Measurements from ENCODE around the gene GPM6B.

Gene GPM6B, protein sequence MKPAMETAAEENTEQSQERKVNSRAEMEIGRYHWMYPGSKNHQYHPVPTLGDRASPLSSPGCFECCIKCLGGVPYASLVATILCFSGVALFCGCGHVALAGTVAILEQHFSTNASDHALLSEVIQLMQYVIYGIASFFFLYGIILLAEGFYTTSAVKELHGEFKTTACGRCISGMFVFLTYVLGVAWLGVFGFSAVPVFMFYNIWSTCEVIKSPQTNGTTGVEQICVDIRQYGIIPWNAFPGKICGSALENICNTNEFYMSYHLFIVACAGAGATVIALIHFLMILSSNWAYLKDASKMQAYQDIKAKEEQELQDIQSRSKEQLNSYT
- 0 to 0.13 reads per million in 2 donors for total RNA-seq

DNA sequence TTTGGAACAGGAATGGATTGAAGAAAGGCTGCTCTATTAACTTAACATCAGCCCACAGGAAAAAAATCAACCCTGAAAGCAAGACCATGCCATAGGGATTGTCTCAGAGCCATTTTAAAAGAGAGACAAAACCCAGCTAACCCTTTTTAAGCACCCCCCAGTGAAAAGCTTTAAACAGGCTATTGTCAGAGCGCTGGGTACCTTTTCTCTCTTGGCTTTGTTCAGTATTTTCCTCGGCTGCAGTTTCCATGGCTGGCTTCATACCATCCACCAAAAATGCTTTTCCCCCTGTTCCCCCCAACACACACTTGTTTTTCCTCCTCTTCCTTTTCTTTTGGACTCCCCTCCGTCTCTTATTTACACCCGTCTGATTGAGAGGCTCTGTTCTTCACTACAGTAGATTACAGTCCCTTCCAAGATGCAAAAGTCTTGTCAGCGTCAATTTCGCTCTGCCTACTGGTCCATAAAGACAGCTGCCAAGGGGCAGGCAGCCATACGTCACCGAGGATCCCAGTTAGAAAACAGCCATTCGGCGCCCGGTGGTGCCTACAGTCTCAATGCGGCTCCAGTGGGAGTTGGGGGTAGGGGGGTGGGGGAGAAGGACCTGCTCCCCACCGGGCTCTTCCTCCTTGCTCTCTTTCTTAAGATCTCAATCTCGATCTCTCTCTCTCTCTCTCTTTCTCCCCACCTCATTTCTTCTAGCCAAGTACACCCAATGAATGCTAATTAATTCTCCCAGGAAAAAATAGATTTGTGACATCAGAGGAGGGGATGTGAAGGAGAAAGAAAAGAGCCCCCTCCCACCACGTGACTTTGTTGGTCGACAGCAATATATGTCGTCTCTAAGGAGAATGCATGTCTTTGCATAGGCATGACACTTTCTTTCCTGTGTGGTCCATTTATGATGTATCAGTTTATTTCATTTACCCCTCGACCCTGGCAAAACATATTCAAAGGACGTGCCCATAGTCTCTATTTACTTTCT, at the start of gene GPM6B:
TSS of gene GPM6B (minus strand) at position 451 of the 985 bp plus-strand sequence. CDS start at position 262, 189 bp downstream.
- DNase-seq = no peak

DNA sequence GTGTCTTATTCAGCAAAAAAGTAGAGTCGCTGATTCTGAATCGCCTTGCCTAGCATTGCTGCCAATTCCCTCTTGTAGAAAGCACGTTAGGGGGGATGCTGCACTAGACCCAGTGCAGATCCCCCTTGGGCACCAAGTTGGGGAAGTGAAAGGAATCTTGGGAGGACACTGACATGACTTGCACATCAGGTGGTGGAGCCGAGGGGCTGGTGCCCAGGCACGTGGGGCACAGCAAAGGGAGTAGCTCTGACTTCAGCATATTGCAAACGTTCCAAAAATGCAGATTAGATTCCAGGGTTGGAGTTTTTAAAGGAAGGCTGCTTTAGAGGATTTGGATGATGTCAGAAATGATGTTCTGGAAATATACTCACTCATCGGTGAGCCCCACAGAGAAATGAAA, 47.4 kb upstream of the GPM6B start:
- no peak for DNase-seq

GRCh38 chrX:13863324-13863723, 46.4 kb upstream of the GPM6B start:
- DNase-seq = no peak

DNA sequence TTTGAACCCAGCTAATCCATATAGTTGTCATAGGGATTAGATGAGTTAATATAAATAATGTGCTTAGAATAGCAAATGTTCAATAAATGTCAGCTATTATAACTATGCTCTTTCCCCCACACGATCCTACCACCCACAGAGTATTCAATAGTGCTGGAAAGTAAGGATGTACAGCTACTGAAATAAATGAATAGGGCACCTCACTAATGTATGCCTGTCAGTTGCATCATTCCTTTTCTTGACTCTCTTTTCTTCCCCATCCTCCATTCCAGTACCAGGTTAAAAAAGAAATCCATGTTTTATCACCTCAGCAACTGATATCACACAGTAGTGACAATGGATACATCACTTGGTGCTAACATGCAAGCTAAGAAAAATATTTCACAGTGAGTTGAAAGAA, 42.8 kb upstream of the GPM6B start:
- no peak for DNase-seq

DNA sequence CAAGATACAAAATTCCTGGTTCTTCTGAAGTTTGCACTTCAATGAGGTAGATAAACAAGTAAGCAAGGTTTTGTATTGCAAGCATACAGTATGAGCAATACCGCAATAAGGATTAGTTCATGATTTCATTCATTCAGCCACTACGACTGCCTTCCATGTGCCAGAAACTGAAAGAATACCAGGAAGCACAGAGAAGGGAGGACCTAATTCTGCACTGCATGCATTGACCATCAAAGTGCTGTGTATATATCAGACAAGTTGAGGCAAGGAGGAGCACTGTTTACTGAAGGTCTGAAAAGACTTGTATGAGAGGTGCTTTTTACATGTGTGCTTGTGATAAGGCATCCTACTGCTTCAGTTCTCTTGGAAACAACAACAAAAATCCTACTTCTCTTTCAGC, 40.9 kb upstream of the GPM6B start:
- DNase-seq = no peak

DNA sequence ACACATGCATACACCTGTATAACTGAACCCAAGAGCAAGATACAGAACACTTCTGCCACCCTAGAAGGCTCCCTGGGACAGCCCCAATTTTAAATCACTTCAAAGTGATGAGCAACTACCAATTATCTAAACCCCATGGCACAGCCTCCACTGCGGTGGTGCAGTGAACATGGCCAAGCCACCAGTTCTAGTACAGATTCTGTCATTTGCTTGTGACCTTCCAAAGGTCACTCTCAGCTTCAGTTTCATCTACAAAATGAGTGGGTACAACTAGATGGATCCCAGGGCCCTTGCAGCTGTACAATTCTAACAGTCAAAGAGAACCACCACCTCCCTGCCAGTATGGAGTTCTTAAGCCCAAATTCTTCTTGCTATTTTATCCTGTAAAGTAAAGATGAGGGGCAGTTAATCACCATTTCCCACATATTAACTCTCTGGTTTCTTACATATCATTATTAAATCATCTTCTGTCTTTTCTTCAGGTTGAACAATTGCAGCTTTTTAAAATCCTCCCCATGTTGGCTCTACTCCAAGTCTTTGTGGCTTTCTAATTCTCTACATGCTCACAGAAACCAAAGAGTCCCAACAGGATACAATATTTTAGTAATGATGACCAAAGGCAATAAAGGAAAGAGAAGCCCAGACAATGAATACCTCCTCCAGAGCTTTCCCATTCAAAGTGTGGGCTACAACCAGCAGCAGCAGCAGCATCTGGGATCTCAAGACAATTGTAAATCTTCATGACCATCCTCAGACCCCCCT, 39.0 kb upstream of the GPM6B start:
- DNase-seq = no peak

DNA sequence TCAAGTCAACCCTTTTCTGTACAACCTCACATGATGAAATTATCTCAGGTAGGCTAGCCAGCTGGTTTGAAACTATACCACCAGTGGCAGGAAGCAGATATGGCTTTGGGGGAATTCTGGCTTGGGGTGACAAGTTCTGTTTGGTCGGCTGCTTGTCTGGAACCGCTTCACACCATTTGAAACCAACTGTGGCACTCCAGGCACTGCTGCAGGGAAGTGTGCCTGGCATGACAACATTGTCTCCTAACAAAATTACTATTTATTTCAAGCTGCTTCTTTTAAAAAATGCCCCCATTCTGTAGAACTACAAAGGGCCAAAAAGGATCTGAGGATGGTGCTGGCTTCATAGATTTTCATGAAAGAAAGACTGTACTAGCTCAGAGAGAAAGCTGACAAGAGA, 37.1 kb upstream of the GPM6B start:
- no peak for DNase-seq

- DNase-seq = no peak
Observed at GRCh38 chrX:13852001-13852695, 35.3 kb upstream of the GPM6B start.

DNA sequence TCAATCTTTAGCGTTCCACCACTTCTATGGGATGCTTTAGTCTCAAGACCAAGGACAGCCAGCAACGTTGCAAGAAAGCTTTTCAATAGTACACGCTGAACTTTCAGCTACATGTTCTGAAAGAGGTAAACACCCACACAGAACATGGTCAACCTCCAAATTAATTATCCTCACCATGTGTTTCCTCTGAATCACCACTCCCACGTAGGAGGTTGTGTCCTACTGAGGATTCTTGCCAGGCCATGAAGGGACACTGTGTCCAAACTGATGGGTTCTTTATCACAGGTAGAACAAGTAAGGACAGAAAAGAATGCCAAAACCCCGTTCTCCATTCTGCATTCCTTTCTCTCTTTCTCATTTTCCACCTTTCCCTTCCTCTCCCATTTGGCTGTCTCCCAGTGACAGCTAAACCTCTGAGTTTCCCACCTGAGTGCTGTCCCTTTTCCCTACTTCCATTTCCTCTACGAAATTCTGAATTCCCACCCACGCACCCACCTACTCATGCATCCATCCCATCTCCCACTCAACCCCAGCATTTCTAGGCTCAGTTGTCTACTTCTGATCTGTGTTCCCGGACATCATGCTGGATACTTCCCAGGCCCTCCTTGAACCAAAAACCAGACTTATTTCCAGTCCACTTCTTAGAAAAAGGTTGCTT, 29.0 kb upstream of the GPM6B start:
- DNase-seq = no peak

GRCh38 chrX:13843150-13843721, 26.3 kb upstream of the GPM6B start:
- no peak for DNase-seq

- DNase-seq = no peak
Observed at GRCh38 chrX:13840121-13840520, 23.2 kb upstream of the GPM6B start.

DNA sequence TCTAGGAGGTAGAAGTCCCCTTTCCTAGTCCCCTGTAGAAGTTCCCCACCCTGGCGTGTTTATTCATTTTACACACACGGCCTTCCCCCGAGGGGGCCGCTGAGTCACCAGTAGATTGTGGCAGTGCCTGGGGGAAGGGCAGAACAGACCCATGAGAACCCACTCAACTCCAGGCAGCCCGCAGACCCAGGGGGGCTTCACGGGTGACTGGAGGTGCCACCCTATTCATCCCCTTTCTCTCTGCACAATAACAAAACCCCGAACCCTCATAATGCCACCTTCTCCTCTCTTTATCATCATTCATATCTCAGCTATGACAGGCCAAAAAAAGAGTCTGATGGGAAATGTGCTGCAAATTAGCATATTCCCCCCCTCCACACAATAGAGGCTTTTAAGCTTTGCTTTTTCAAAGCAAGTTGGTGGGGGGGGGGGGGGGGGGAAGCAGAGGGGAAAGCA, 20.4 kb upstream of the GPM6B start:
- DNase-seq = no peak

GRCh38 chrX:13836575-13836974, 19.7 kb upstream of the GPM6B start:
- no peak for DNase-seq

GRCh38 chrX:13835825-13836224, 18.9 kb upstream of the GPM6B start:
- DNase-seq = no peak

DNA sequence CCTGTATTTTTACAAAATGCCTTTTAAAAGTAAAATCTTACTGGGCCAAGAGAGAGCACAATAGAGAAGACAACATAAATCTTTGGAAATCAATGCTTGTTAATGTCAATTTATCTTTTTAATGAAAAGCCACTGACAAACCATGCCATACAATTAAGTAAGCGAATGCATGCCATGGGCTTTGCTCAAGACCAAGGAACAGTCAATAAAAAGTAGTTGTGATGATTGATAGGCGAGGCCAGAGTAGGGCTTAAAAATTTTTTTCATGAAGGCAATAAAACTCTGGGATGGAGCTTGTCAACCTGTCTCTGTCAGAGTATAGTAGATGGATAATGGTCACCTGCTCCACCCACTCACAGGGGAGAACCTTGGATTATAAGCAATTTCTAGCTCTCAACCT, 17.5 kb upstream of the GPM6B start:
- no peak for DNase-seq

DNA sequence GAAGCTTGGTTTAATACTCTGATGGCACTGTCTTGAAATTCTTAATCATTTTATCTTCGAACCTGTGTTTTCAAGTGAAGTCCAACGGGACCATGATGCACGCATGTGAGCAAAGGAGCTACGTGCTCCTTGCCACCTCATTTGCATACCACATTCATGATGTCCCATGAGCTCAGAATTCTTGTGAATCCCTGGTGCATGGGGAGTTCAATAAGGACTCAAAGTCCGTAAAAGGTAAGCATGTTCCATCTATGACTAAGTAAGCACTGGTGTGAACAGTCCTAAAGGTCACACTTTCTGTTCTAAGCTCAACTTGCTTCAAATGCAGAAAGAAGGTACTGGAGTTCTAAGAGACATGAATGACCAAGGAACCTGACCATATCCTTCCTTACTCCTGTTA, 13.1 kb upstream of the GPM6B start:
- no peak for DNase-seq

- DNase-seq = no peak
Observed at GRCh38 chrX:13828392-13828791, 11.5 kb upstream of the GPM6B start.

DNA sequence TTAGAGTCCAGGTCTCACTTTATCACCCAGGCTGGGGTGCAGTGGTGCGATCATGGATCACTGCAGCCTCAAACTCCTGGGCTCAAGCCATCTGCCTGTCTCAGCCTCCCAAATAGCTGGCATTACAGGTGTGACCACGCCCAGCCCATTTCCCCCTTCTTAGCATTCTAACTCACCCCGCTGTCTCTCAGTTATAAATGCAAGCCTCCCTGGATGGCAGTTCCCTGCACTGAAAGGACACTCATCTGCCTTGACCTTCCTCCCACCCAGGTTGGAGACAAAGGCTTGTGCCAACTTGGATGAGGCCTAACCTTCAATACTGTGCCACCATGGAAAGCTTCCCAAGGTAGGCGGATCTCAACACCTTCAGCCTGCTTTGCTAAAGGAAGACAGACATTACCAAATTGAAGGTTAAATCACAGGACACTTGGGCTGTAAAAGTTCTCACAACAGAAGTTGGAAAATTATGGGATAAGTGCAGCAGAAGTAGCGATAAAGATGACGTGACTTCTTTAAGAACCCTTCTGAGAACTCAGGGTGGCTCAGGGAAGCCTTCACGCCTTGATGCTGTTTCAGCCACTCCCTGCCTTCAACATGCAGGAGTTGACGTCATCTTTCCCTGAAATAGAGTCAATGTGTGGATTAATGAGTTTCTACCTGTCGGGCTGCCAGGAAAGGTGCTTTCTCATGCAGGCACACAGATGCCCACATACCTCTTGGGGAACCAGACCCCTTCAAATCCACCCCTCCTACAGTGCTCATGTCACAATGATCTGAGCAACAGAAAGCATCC, 10.6 kb upstream of the GPM6B start:
- DNase-seq = no peak

- DNase-seq = no peak
Observed at GRCh38 chrX:13826770-13827169, 9.9 kb upstream of the GPM6B start.

GRCh38 chrX:13825178-13825762, 8.4 kb upstream of the GPM6B start:
- DNase-seq = no peak
